Measurements from ENCODE around the gene FNDC3A.

FNDC3A gene

GRCh38 chr13:48977286-48977625 lies 1.5 kb downstream of the FNDC3A start:
- no peak overlapping the region for H4K8ac ChIP-seq (ENCODE audit: low read depth, low read length)
- no peak overlapping the region for H3K18ac ChIP-seq (ENCODE audit: low read length)
- H3K4me3 ChIP-seq (ENCODE audit: low read length in 2 of 2): peak overlapping the region in 1 of 2 donors; percentile 87
- H4K91ac ChIP-seq (ENCODE audit: low read depth, low read length, poor library complexity): no peak overlapping the region
- H3K23ac ChIP-seq (ENCODE audit: low read depth, low read length, poor library complexity): no peak overlapping the region
- no peak overlapping the region for H2BK120ac ChIP-seq (ENCODE audit: low read depth, low read length)
- peaks cover 2 to 8% of the 10 kb centered on the region in 2 donors for H3K4me1 ChIP-seq (ENCODE audit: control insufficient read depth in 2 of 2, insufficient read depth in 1 of 2, low read depth in 1 of 2, low read length in 2 of 2)
- H3K27me3 ChIP-seq (ENCODE audit: control insufficient read depth in 3 of 3, insufficient read depth in 3 of 3, low read depth in 1 of 3, low read length in 3 of 3): no peaks in the 10 kb centered on the region
- no peak overlapping the region for H2BK12ac ChIP-seq (ENCODE audit: low read length)
- H2BK5ac ChIP-seq (ENCODE audit: low read length): no peak overlapping the region
- H3K4me2 ChIP-seq (ENCODE audit: insufficient read depth, low read length, poor library complexity, severe bottlenecking): no peak overlapping the region
- H3K14ac ChIP-seq (ENCODE audit: low read length): no peak overlapping the region
- H3K9me3 ChIP-seq (replicated peaks in 1 of 2; ENCODE audit: control insufficient read depth in 2 of 2, insufficient read depth in 1 of 2, low read depth in 1 of 2, low read length in 2 of 2): peaks cover 3 to 26% of the 10 kb centered on the region in 2 donors
- no peak overlapping the region for H2AK5ac ChIP-seq (ENCODE audit: low read depth, low read length)
- no peaks in the 10 kb centered on the region for H3K36me3 ChIP-seq (replicated peaks in 1 of 2; ENCODE audit: control insufficient read depth in 2 of 2, insufficient read depth in 2 of 2, low read length in 2 of 2)
- peak overlapping the region; percentile 97 for H2AFZ ChIP-seq (ENCODE audit: low read length)
- H2BK15ac ChIP-seq (ENCODE audit: low read length): no peak overlapping the region
- no peaks in the 10 kb centered on the region for H3K79me1 ChIP-seq (ENCODE audit: low read depth, low read length)
- no CpG with 5 or more reads among the region's 3 CpGs for WGBS, 2 donors (ENCODE audit: extremely low coverage in 2 of 2, insufficient read length in 2 of 2, insufficient replicate concordance in 1 of 2)
- no peak overlapping the region for H3K4ac ChIP-seq (ENCODE audit: low read length)
- no peak overlapping the region for H3K9ac ChIP-seq (ENCODE audit: low read depth, low read length, poor library complexity)
- no peak for DNase-seq (ENCODE audit: low spot score)
- H3K27ac ChIP-seq (replicated peaks; ENCODE audit: low read length): no peak overlapping the region

GRCh38 chr13:48977973-48978372 lies 2.3 kb downstream of the FNDC3A start:
- Histone ChIP-seq H2AFZ (ENCODE audit: low read length) (no peak overlapping the region), H4K8ac (ENCODE audit: low read depth, low read length) (no peak overlapping the region), H3K79me1 (ENCODE audit: low read depth, low read length) (no peaks in the 10 kb centered on the region), H2BK12ac (ENCODE audit: low read length) (no peak overlapping the region), H3K27me3 (ENCODE audit: control insufficient read depth in 3 of 3, insufficient read depth in 3 of 3, low read depth in 1 of 3, low read length in 3 of 3) (no peaks in the 10 kb centered on the region), H3K4me1 (ENCODE audit: control insufficient read depth in 2 of 2, insufficient read depth in 1 of 2, low read depth in 1 of 2, low read length in 2 of 2) (peaks cover 2 to 8% of the 10 kb centered on the region in 2 donors), H3K4ac (ENCODE audit: low read length) (no peak overlapping the region), H3K4me3 (ENCODE audit: low read length in 2 of 2) (peak overlapping the region in 1 of 2 donors; percentile 87), H3K36me3 (replicated peaks in 1 of 2; ENCODE audit: control insufficient read depth in 2 of 2, insufficient read depth in 2 of 2, low read length in 2 of 2) (no peaks in the 10 kb centered on the region), H3K4me2 (ENCODE audit: insufficient read depth, low read length, poor library complexity, severe bottlenecking) (no peak overlapping the region), H2BK15ac (ENCODE audit: low read length) (no peak overlapping the region), H2BK120ac (ENCODE audit: low read depth, low read length) (no peak overlapping the region), H4K91ac (ENCODE audit: low read depth, low read length, poor library complexity) (no peak overlapping the region), H3K23ac (ENCODE audit: low read depth, low read length, poor library complexity) (no peak overlapping the region), H3K9me3 (replicated peaks in 1 of 2; ENCODE audit: control insufficient read depth in 2 of 2, insufficient read depth in 1 of 2, low read depth in 1 of 2, low read length in 2 of 2) (peaks cover 3 to 21% of the 10 kb centered on the region in 2 donors), H2BK5ac (ENCODE audit: low read length) (no peak overlapping the region), H3K9ac (ENCODE audit: low read depth, low read length, poor library complexity) (no peak overlapping the region), H3K18ac (ENCODE audit: low read length) (no peak overlapping the region), H2AK5ac (ENCODE audit: low read depth, low read length) (no peak overlapping the region), H3K14ac (ENCODE audit: low read length) (no peak overlapping the region), H3K27ac (replicated peaks; ENCODE audit: low read length) (no peak overlapping the region)
- no peak for DNase-seq (ENCODE audit: low spot score)
- no CpG with 5 or more reads among the region's 3 CpGs for WGBS, 2 donors (ENCODE audit: extremely low coverage in 2 of 2, insufficient read length in 2 of 2, insufficient replicate concordance in 1 of 2)

GRCh38 chr13:48978942-48979601 lies 3.4 kb downstream of the FNDC3A start:
- H3K9ac ChIP-seq (ENCODE audit: low read depth, low read length, poor library complexity): no peak overlapping the region
- H2BK5ac ChIP-seq (ENCODE audit: low read length): no peak overlapping the region
- no peak overlapping the region for H3K4ac ChIP-seq (ENCODE audit: low read length)
- H3K4me3 ChIP-seq (ENCODE audit: low read length in 2 of 2): no peak overlapping the region
- no peak overlapping the region for H2AFZ ChIP-seq (ENCODE audit: low read length)
- H2BK12ac ChIP-seq (ENCODE audit: low read length): no peak overlapping the region
- no peak overlapping the region for H4K91ac ChIP-seq (ENCODE audit: low read depth, low read length, poor library complexity)
- DNase-seq (ENCODE audit: low spot score): no peak
- H3K9me3 ChIP-seq (replicated peaks in 1 of 2; ENCODE audit: control insufficient read depth in 2 of 2, insufficient read depth in 1 of 2, low read depth in 1 of 2, low read length in 2 of 2): peaks cover 0 to 10% of the 10 kb centered on the region in 2 donors
- H3K23ac ChIP-seq (ENCODE audit: low read depth, low read length, poor library complexity): no peak overlapping the region
- H3K14ac ChIP-seq (ENCODE audit: low read length): no peak overlapping the region
- H2AK5ac ChIP-seq (ENCODE audit: low read depth, low read length): no peak overlapping the region
- no peaks in the 10 kb centered on the region for H3K79me1 ChIP-seq (ENCODE audit: low read depth, low read length)
- H3K36me3 ChIP-seq (replicated peaks in 1 of 2; ENCODE audit: control insufficient read depth in 2 of 2, insufficient read depth in 2 of 2, low read length in 2 of 2): no peaks in the 10 kb centered on the region
- no peak overlapping the region for H3K18ac ChIP-seq (ENCODE audit: low read length)
- no peak overlapping the region for H3K4me2 ChIP-seq (ENCODE audit: insufficient read depth, low read length, poor library complexity, severe bottlenecking)
- H2BK120ac ChIP-seq (ENCODE audit: low read depth, low read length): no peak overlapping the region
- H2BK15ac ChIP-seq (ENCODE audit: low read length): no peak overlapping the region
- no CpG with 5 or more reads among the region's 2 CpGs for WGBS, 2 donors (ENCODE audit: extremely low coverage in 2 of 2, insufficient read length in 2 of 2, insufficient replicate concordance in 1 of 2)
- no peak overlapping the region for H3K27ac ChIP-seq (replicated peaks; ENCODE audit: low read length)
- peaks cover 2 to 8% of the 10 kb centered on the region in 2 donors for H3K4me1 ChIP-seq (ENCODE audit: control insufficient read depth in 2 of 2, insufficient read depth in 1 of 2, low read depth in 1 of 2, low read length in 2 of 2)
- H3K27me3 ChIP-seq (ENCODE audit: control insufficient read depth in 3 of 3, insufficient read depth in 3 of 3, low read depth in 1 of 3, low read length in 3 of 3): no peaks in the 10 kb centered on the region
- H4K8ac ChIP-seq (ENCODE audit: low read depth, low read length): no peak overlapping the region

GRCh38 chr13:48979892-48980291 lies 4.2 kb downstream of the FNDC3A start:
- no peak overlapping the region for H3K4me2 ChIP-seq (ENCODE audit: insufficient read depth, low read length, poor library complexity, severe bottlenecking)
- no peak for DNase-seq (ENCODE audit: low spot score)
- WGBS, 2 donors (ENCODE audit: extremely low coverage in 2 of 2, insufficient read length in 2 of 2, insufficient replicate concordance in 1 of 2): no CpG with 5 or more reads among the region's 2 CpGs

More at GRCh38 chr13:48979892-48980291, 4.2 kb downstream of the FNDC3A start:
- H3K79me1 ChIP-seq (ENCODE audit: low read depth, low read length): no peaks in the 10 kb centered on the region
- no peak overlapping the region for H3K14ac ChIP-seq (ENCODE audit: low read length)
- H3K4ac ChIP-seq (ENCODE audit: low read length): no peak overlapping the region
- H3K4me1 ChIP-seq (ENCODE audit: control insufficient read depth in 2 of 2, insufficient read depth in 1 of 2, low read depth in 1 of 2, low read length in 2 of 2): peaks cover 2 to 8% of the 10 kb centered on the region in 2 donors
- H3K36me3 ChIP-seq (replicated peaks in 1 of 2; ENCODE audit: control insufficient read depth in 2 of 2, insufficient read depth in 2 of 2, low read length in 2 of 2): no peaks in the 10 kb centered on the region
- no peak overlapping the region for H3K9ac ChIP-seq (ENCODE audit: low read depth, low read length, poor library complexity)
- no peak overlapping the region for H2BK120ac ChIP-seq (ENCODE audit: low read depth, low read length)
- H4K91ac ChIP-seq (ENCODE audit: low read depth, low read length, poor library complexity): no peak overlapping the region
- H3K4me3 ChIP-seq (ENCODE audit: low read length in 2 of 2): no peak overlapping the region
- H2BK5ac ChIP-seq (ENCODE audit: low read length): no peak overlapping the region
- H3K27me3 ChIP-seq (ENCODE audit: control insufficient read depth in 3 of 3, insufficient read depth in 3 of 3, low read depth in 1 of 3, low read length in 3 of 3): no peaks in the 10 kb centered on the region
- no peak overlapping the region for H3K23ac ChIP-seq (ENCODE audit: low read depth, low read length, poor library complexity)
- H3K27ac ChIP-seq (replicated peaks; ENCODE audit: low read length): no peak overlapping the region
- no peak overlapping the region for H2BK15ac ChIP-seq (ENCODE audit: low read length)
- H2AK5ac ChIP-seq (ENCODE audit: low read depth, low read length): no peak overlapping the region
- no peak overlapping the region for H2BK12ac ChIP-seq (ENCODE audit: low read length)
- H3K9me3 ChIP-seq (replicated peaks in 1 of 2; ENCODE audit: control insufficient read depth in 2 of 2, insufficient read depth in 1 of 2, low read depth in 1 of 2, low read length in 2 of 2): peaks cover 0 to 3% of the 10 kb centered on the region in 2 donors
- H2AFZ ChIP-seq (ENCODE audit: low read length): no peak overlapping the region
- no peak overlapping the region for H4K8ac ChIP-seq (ENCODE audit: low read depth, low read length)
- H3K18ac ChIP-seq (ENCODE audit: low read length): no peak overlapping the region
